Stimulated activated CD8-positive, alpha-beta memory T cell treated with anti-CD3 and anti-CD28 coated beads, Interleukin-15, amount 100 ng/mL, for 24 hours (primary cell): ENCODE results near the gene TOGARAM2.

Source experiments
- DNase-seq: peaks from one replicate; pipeline ENCODE4 v3.0.0-alpha.2; 2020; ENCODE audit warnings: low read depth

Gene TOGARAM2

DNA sequence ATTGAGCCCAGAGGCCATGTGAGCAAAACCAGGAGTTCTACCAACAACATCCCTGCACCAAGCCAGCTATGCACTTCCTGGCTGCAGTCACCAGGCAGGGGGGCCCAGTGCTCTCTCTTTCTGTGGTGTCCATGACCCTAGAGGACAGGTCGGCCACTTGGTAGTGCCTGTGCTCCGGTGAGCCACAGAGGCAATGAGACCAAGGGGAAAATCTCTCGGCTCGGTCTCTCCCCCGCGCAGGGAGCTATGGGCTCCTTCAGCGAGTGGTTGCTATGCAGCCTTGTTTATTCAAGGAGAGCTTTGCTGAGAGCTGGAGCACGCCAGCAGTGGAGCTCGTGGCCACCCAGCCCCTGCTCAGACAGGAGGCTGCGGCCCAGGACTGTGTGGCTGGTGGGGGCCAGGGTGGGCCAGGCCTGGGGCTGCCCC lies at the start of gene TOGARAM2:
Gene TOGARAM2 (plus strand): TSS at position 283 of the 426 bp plus-strand sequence. CDS start 13,537 bp downstream, outside the sequence.
- no peak for DNase-seq

DNA sequence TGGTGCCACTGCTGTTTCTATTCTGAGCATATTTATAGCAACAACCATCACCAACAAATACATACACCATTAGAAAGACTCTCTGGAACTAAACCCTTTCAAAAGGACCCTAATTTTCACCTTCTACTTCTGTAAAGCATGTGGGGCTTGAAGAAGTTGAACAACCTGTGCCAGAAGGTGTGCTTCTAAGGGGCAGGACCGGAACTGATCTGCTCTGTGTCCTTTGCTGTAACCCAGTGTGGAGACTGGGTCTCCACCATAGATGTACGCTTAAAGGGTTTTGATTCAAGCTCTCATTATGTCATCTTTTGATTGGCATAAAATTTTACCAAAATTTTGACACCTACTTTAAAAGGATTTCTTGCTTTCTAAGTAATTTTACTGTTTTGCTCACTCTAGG lies 46.3 kb upstream of the TOGARAM2 start:
- DNase-seq: no peak

DNA sequence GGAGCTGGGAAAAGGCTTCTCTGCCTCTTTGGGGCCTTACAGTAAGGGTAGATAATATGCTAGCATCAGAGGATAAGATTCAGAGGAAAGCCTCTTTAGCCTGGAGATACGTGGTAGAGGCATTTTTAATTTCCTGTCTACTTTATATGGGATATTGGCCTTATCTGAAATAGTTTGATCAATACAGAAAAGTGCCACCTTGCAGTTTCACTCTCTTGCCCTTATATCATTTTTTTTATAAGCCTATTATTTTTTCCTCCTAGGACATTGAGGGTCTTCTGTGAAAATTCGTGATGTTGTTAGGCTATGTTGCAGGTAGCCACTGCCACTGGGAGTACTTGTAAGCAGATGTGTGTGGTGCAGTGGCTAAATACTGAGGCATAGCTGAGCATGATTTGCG lies 40.1 kb upstream of the TOGARAM2 start:
- DNase-seq: no peak

DNA sequence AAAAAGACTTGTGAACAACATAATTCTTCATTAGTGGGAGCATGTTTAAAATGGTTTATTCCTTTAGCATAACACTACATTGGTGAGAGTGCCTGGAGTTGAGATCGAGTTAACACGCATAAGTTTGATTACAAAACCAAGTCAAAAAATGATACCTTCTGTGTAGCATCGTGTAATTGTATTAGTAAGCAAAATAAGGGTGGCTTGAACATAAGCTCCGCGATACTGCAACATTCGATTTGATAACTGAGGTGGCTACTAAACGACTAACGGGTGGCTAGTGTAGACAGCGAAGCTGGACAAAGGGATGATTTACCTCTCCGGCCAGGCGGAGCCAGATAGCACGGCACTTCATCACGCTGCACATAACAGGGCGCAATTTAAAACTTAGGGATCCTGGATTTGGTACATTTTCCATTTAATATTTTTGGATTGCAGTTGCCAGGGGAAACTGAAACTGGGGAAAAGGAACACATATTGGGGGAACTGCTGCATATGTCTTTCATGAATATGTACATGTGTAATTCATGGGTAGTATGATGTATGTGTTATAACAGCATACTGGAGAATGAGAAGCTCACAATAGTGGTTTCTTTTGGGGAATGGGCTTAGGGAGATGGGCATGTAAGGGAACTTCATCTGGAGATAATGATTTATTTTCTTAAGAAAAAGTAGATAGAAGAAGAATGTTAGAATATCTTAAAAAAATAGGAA lies 36.4 kb upstream of the TOGARAM2 start:
- no peak for DNase-seq

DNA sequence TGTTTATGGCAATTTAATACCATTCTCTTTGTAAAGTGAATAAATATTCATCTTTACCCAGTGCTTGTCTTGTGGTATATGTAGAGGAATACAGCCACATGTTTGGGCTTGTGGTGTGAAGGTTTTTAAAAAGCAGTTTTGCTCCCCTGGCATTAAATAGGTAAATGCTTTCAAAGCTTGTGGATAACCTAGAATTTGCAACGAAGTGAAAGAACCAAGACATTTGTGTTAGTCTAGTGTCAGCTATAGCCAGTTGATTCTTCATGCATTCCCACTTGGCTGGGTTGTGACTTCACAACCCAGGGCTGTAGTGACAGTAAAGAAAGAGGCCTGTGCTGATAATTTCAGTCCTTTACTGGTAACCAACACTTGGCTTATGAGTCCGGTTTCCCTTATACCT lies 32.9 kb upstream of the TOGARAM2 start:
- no peak for DNase-seq

DNA sequence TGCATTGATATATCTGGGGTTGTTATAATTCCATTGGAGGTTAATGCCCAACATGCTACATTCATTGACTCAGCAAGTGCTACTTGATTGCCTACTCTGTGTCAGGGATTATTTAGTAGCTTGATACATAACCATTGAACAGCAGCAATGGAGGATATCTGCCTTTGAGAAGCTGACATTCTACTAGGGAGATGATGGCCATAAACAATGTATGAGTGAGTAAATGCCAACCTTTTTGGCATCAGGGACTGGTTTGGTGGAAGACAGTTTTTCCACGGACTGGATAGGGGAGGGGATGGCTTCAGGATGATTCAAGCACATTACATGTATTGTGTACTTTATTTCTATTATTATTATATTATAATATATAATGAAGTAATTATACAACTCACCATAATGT lies 31.9 kb upstream of the TOGARAM2 start:
- DNase-seq: no peak

DNA sequence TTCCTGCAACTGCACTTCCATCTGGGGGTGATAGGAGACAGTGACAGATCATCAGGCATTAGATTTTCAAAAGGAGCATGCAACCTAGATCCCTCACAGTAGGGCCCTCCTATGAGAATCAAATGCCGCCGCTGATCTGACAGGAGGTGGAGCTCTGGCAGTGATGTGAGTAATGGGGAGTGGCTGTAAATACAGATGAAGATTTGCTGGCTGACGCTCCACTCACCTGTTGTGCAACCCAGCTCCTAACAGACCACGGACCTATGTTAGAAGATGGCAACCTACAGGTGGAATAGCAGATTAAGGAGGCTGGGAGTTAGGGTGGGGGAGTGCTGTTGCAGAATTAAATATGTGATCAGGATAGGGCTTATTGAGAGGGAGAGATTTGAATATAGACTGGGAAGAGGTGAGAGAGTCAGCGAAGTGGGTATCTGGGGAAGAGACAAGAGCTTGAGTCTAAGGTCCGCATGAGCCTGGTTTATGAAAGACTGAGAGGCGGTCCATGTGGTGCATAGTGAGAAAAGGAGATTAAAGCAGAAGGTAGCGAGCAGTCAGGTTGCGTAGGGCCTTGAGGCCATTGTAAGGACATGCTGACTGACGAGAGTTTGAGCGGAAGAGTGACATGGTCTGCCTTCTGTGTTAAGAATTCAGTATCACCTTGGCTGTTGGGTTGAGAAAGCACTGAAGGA lies 31.3 kb upstream of the TOGARAM2 start:
- no peak for DNase-seq

DNA sequence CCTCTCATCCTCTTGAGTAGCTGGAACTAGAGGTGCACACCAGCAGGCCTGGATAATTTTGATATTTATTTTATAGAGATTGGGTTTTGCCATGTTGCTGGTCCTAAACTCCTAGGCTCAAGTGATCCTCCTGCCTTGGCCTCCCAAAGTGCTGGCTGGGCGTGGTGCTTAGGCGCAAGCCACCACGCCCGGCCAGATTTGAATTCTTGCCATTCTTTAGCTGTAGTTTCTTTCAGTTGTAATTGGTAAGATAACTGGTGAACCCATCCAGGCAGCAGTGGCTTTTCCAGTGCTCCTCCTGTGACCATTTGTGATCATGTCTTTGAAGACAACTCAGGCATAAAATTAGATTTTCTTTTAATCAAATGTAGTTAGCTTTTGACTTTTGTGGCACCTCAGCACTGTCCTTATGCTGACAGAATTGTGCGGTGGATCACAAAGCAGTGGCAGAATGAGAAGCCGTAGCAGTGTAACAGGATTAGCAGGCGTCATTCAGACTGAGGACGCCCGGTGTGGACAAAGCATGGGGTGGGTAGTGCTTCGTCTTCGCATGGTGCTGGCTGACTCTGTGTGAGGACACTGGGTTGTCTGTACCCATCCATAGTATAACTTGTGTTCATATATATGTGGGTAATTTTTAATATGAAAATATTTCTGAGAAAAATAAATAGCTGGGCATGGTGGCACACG lies 30.0 kb upstream of the TOGARAM2 start:
- no peak for DNase-seq

DNA sequence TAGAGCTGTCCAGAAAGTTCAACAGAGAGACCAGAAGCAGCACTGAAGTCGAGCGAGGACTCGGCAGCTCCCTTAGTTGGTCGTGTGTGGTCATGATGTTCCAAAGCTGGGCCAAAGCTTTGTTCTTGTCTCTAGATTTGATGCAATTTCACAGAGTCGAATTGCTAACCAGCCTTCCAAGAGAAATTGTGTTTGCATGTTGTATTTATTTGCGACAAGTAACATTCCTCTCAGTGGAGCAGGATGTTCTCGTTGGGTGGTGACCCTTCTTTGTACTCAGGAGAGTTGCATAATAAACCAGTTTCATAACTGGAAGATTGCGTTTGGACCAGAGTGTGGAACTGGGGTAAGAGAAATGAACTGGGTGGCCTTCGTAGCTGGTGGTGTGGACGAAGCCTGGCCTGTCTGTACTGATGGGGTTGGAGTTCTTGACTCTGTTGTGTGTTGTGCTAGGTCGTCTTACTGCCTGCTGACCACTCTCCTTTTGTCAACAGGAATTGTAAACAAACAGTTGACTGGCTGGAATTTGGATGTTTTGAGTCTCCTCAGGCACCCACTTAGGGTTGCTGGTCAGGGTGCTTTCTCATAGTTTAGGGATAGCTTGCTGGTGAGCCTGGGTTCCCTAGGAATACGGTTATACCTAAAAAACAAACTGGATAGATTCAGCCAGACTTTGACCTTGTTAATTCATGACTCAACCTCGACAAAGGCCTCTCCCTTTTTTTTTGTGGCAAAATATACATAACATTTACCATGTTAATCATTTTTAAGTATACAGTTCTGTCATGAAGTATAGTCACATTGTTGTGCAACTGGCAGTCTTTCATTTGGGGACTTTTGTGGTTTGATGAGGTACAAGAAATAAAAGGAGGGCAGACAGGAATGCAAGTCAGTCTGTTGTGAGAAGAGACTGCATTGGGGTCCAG lies 28.9 kb upstream of the TOGARAM2 start:
- DNase-seq: no peak

DNA sequence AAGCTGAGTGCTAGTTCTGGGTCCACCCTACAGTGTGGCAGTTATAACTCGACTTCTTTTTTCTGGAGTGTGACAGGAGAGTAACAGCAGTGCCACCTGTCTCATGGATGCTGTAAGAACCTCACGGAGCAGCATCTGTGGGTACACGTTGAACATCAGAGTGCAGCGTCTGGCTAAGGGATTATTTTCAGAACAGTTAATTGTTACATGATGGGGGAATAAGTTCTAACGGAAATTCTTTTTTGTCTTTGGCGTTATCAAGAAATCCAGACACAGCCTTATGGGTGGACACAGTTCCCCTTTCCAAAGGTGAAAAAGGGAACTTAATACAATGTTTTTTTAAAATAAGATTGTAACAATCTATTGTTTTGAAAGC lies 28.3 kb upstream of the TOGARAM2 start:
- DNase-seq: no peak

DNA sequence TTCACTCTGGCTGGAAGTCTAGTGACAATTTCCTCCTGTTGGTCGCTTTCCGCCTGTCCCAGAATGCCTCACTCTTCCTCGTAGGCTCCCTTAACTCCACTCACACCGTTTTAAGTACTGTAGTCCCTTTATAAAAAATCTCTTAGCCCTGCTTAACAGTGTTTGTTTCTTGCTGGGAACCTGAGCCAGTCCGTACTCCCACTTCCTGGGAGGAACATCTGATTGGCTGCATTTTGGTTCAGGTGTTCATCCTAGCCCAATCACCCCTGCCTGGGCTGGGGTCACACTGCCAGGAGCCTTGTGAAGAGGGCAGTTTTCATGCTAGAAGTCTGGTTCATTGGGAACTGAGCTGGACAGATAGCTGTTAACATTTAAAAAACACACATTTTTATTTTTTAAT lies 25.6 kb upstream of the TOGARAM2 start:
- no peak for DNase-seq

DNA sequence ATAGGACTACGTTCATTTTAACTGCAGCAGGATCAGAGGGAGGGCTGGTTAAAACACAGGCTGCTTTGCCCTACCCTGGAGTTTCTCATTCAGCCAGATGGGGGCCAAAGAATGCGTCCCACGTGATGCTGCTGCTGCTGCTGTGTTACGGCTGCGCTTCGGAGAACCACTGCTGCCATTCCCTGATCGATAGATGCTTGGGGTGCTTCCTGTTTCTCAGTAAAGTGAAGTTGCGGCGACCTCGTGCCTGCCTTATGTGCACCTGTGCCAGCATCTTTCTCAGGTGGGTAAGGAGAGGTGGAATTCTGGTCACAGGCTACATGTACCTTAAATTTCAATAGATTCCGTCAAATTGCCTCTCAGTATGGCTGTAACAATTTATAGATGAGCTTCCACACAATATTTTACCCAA lies 24.7 kb upstream of the TOGARAM2 start:
- no peak for DNase-seq

DNA sequence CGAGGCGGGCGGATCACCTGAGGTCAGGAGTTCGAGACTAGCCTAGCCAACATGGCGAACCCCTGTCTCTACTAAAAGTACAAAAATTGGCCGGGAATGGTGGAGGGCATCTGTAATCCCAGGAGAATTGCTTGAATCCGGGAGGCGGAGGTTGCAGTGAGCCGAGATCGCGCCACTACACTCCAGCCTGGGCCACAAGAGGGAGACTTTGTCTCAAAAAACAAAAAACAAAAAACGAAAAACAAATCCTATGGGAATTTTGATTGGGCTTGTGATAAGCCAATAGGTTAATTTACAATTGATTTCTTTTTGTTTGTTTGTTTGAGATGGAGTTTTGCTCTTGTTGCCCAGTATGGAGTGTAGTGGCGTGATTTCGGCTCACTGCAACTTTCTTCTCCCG lies 24.2 kb upstream of the TOGARAM2 start:
- no peak for DNase-seq

DNA sequence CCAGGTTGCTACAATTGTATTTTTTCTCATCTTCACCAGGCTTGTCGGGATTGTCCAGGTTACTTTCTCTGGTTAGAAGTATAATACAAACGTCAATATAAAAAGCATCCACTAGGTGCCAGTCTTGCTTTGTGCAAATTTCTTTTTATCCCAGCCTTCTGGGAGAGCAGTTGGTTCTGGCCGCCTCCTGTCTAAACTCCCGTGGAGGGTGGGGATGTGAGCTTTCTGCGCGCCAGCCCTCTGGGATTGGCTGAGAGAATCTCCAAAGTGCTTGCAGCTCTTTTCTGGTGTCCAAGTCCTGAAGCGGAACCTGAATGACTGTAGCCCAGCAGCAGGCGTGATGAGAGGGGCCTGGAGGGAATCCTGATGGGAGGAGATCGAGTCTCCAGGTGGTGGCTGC lies 22.4 kb upstream of the TOGARAM2 start:
- DNase-seq: no peak

DNA sequence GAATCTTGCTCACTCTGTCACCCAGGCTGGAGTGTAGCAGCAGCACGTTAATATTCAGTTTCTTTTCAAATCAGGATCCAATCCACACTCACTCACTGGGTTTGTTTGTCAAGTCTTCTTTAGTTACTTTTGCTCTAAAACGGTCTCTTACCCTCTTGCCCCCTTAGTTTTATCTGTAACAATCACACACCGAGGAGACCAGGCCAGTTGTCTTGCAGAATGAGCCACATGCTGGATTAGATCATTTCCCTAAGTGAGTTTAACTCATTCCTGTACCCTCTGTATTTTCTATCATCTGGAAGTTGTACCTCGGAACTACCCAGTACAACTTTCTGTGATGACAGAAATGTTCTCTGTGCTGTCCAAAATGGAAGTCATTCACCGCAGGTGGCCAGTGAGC lies 20.7 kb upstream of the TOGARAM2 start:
- DNase-seq: no peak

DNA sequence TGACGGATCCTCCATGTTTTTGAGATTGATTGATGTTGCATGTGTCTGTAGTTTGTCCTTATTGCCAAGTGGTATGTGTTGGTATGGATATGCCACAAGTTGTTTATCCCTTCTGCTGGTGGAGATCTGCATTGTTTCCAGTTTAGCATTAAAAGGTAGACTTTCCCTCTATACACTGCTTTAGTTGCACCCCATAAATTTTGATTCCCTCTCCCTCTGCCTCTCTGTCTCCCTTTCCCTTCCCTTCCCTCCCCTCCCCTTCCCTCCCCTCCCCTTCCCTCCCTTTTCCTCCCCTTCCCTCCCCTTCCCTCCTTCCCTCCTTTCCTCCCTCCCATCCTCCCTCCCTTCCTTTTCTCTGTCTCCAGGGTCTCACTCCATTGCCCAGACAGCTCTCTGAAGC lies 18.6 kb upstream of the TOGARAM2 start:
- no peak for DNase-seq

DNA sequence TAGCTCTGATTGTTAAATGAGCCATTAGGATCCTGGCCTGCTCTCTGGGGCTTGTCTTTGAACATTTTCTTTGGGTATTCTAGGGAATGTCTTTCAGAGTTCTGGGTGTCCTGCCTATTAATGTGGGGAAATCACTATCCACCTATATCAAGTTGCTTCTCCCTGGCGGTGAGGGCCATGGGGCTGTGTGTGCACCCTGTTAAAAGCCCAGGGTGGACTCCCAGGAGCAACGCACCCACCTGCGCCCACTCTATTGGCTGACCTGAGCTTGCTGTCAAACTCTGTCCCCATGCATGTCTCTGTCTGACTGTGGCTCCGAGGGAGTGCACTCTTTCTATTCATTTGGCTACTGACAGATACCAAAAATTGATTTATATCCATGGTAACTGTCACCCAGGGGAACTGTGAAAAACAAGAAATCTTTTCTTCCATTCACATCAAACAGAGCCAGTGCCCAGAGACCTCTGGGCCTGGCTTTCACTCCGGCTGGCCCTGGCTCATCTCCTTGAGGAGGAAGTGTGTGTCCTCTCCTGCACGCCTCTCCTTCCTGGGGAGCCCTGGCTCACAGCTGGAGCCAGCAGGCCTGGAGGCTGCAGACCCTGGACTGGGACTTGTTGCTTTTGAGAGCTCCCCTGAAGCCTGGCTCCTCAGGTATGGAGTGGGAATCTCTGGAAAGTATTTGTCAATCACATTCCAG lies 10.5 kb upstream of the TOGARAM2 start:
- DNase-seq: no peak

DNA sequence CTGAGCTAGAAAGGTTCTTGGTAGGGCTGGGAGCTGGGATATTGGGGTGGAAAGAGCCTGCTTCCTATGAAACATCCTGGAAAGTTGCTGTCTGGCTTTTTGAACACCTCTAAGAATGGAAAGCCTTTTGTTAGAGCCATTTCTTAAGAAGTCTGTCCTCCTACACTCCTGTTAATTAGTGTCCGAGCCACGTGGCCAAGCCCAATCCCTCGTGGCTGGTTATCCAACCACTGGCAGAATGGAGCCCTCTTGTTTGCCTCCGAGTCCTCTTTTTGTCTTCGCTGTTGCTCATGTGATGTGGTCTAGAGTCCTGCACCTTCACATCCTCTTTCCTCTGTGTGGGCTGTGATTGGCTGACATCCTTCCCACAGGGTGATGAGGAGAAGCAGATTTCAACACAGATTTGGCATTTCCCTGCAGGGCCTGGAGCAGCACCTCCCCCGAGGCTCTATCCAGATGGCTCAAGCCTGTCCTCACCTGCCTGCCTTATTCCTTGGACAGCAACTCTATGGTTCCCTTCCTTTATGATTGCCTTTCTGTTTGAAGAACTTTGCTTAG lies 8.2 kb upstream of the TOGARAM2 start:
- DNase-seq: no peak

DNA sequence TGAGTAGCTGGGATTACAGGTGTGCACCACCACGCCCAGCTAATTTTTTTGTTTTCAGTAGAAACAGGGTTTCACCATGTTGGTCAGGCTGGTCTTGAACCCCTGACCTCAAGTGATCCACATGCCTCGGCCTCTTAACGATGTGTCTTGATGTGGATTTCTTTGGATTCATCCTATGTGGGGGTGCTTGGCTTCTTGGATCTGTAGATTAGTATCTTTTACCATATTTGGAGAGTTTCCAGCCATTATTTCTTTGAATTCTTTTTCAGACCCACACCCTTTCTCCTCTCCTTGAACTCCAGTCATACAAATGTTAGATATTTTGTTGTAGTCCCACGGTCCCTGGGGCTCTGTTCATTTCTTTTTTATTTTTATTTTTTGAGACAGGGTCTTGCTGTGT lies 6.8 kb upstream of the TOGARAM2 start:
- no peak for DNase-seq

DNA sequence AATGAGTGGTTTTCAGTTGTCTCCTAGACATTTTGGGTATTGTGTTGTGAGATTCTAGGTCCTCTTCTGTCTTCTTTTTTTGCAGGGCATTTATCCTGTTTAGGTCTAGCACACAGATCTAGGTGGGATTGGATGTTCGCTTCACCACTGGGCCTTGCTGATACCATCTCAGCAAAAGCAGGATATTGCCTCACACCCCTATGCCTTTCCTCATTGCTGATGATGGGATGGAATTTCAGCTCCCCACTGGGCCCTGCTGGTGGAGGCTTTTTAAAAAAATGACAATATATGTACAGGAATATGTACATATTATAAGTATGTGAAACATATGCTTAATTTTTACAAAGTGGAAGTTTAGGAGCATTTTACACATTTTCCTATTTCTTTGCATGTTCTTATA lies 5.4 kb upstream of the TOGARAM2 start:
- no peak for DNase-seq

DNA sequence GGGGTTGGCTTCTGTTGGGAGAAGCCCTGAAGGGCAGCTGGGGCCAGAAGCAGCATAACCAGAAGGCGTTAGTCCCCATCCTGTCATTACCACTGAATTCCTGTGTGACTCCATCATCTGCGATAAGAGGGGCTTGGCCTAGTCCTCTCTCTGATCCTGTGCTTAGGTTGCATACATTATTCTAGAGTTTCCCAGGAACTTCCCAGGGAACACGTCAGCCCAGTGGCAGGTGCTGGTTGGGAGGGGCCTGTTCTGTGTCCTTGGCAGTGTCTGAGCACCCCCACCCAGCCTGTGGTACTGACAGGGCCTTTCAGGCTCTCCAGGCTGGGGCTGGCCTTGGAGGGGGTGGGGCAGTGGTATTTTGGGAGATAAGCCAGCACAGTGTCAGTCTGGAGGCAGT lies 4.5 kb upstream of the TOGARAM2 start:
- DNase-seq: no peak
